Loucy (cell line): Measurements from ENCODE around the gene EPB41.
"Not testable (repeated sequence)": the region's sequence is repeated elsewhere in the genome, so short reads cannot be mapped to it uniquely, and the experiment has no call there.

Experiments
- CTCF ChIP-seq: fragments of 200-600 bp; sonication (generic); conservative IDR thresholded peaks from 2 replicates; pipeline ENCODE4 v1.5.1; 2014; ENCODE audit warnings: mild to moderate bottlenecking, antibody characterized with exemption, low read length
- EZH2phosphoT487 ChIP-seq: fragments of 200-600 bp; IDR thresholded peaks from 2 replicates; pipeline ENCODE4 v1.6.1; 2018; ENCODE audit warnings: antibody characterized with exemption, mild to moderate bottlenecking, moderate library complexity, borderline replicate concordance

DNA sequence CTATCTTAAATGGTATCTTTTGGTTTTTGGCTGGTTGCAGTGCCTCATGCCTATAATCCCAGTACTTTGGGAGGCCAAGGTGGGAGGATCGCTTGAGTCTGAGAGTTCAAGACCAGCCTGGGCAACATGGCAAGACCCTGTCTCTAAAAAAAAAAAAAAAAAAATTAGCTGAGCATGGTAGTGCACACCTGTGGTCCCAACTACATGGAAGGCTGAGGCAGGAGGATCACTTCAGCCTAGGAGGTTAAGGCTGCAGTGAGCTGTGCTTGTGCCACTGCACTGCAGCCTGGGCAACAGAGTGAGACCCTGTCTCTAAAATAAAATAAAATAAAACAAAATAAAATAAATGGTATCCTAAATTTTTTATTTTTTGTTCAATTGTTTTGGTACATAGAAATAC lies 131.3 kb downstream of the EPB41 start:
- TF ChIP-seq CTCF, EZH2phosphoT487: not testable (repeated sequence)
